ENCODE measurements around the gene M1AP. TPM values are rescaled to one million over a fixed set of nuclear protein-coding genes. Genes with fewer than 3 reads are reported as not detected.

M1AP gene
- total RNA-seq, 1 experiment from 2014 or later = not detected

GRCh38 chr2:74618410-74619083 is 29.6 kb downstream of the M1AP start:
- CTCF ChIA-PET = no interaction called here
- H3K4me3 ChIP-seq (ENCODE audit: low read depth in 2 of 2, low read length in 2 of 2) = no peak overlapping the region
- H3K4me1 ChIP-seq (ENCODE audit: control insufficient read depth, insufficient read depth, low read length) = no peaks in the 10 kb centered on the region; the same call in 1 of the 2 replicates
- in situ Hi-C loops (cut with HindIII; ENCODE audit: low pct_unique_long_range_greater_than_20kb, low sequenced_read_pairs) = no loop called here
- intact Hi-C loops (cut with micrococcal nuclease; ENCODE audit: unreplicated experiment) = no loop called here
- no peak for ATAC-seq
- H3K36me3 ChIP-seq (ENCODE audit: control insufficient read depth, insufficient read depth, low read length) = no peaks in the 10 kb centered on the region
- no peak overlapping the region for H3K27ac ChIP-seq (ENCODE audit: low read length)
- POLR2A ChIA-PET = no interaction called here
- BruUV-seq (replicated peaks) = no TSS peak
- no peaks in the 10 kb centered on the region for H3K9me3 ChIP-seq (ENCODE audit: control insufficient read depth, insufficient read depth, low read depth, low read length)
- peaks cover 22% of the 10 kb centered on the region for H3K27me3 ChIP-seq (ENCODE audit: control insufficient read depth, insufficient read depth, low read length)
- no peak for DNase-seq (ENCODE audit: low read depth, low spot score)
- TF ChIP-seq SIN3A (IDR thresholded peaks at IDR 0.05; ENCODE audit: borderline replicate concordance, insufficient read depth, low read depth, low read length) (no peak), TCF7L2 (IDR thresholded peaks at IDR 0.05; ENCODE audit: low read depth, low read length) (no peak), POLR2AphosphoS5 (IDR thresholded peaks at IDR 0.05; ENCODE audit: low read depth, low read length) (no peak), CTCF (IDR thresholded peaks at IDR 0.05) (no peak), REST (IDR thresholded peaks at IDR 0.05; ENCODE audit: insufficient read depth in 1 of 2, low read depth in 2 of 2, low read length in 1 of 2) (no peak)

- in situ Hi-C loops (cut with HindIII; ENCODE audit: low pct_unique_long_range_greater_than_20kb, low sequenced_read_pairs) = no loop called here
Measured at GRCh38 chr2:74617122-74617521, 31.0 kb downstream of the M1AP start.

More at GRCh38 chr2:74617122-74617521, 31.0 kb downstream of the M1AP start:
- no peak overlapping the region for H3K27ac ChIP-seq (ENCODE audit: low read length)
- no peak overlapping the region for H3K4me3 ChIP-seq (ENCODE audit: low read depth in 2 of 2, low read length in 2 of 2)
- no peaks in the 10 kb centered on the region; the same call in 1 of the 2 replicates for H3K4me1 ChIP-seq (ENCODE audit: control insufficient read depth, insufficient read depth, low read length)
- POLR2A ChIA-PET = no interaction called here
- peaks cover 28% of the 10 kb centered on the region for H3K27me3 ChIP-seq (ENCODE audit: control insufficient read depth, insufficient read depth, low read length)
- BruUV-seq (replicated peaks) = no TSS peak
- DNase-seq (ENCODE audit: low read depth, low spot score) (no peak), ATAC-seq (no peak)
- TF ChIP-seq REST (IDR thresholded peaks at IDR 0.05; ENCODE audit: insufficient read depth in 1 of 2, low read depth in 2 of 2, low read length in 1 of 2) (no peak), SIN3A (IDR thresholded peaks at IDR 0.05; ENCODE audit: borderline replicate concordance, insufficient read depth, low read depth, low read length) (no peak), TCF7L2 (IDR thresholded peaks at IDR 0.05; ENCODE audit: low read depth, low read length) (no peak), POLR2AphosphoS5 (IDR thresholded peaks at IDR 0.05; ENCODE audit: low read depth, low read length) (no peak), CTCF (IDR thresholded peaks at IDR 0.05) (no peak)
- CTCF ChIA-PET = interaction anchor here (0.6 kb wide), 1 partner anchor 21 kb away, joined by 4 read pairs; no protein-coding TSS in a partner anchor
- H3K36me3 ChIP-seq (ENCODE audit: control insufficient read depth, insufficient read depth, low read length) = no peaks in the 10 kb centered on the region
- no peaks in the 10 kb centered on the region for H3K9me3 ChIP-seq (ENCODE audit: control insufficient read depth, insufficient read depth, low read depth, low read length)
- intact Hi-C loops (cut with micrococcal nuclease; ENCODE audit: unreplicated experiment) = no loop called here

All from Panc1 (cell line).